GM21526 (cell line): ENCODE results near the gene CALML6.

Source experiments
- ATAC-seq: cut with Tn5 transposase; IDR thresholded peaks from one replicate; pipeline ENCODE4 v1.9.1; 2021; ENCODE audit warnings: moderate library complexity; ENCODE audit not compliant: unreplicated experiment, low FRiP score

CALML6 gene

GRCh38 chr1:1910033-1910465, 5.0 kb upstream of the CALML6 start:
- ATAC-seq = no peak

GRCh38 chr1:1910651-1911331, 4.3 kb upstream of the CALML6 start:
- no peak for ATAC-seq

GRCh38 chr1:1911350-1912041, 3.6 kb upstream of the CALML6 start:
- no peak for ATAC-seq

- ATAC-seq = no peak
These were observed 724 bp upstream of the CALML6 start for GRCh38 chr1:1914101-1914970.

GRCh38 chr1:1915911-1916840, 1.1 kb downstream of the CALML6 start:
- ATAC-seq = no peak

- ATAC-seq = no peak
These were observed 1.8 kb downstream of the CALML6 start for GRCh38 chr1:1916851-1917251.

- no peak for ATAC-seq
These were observed 2.4 kb downstream of the CALML6 start for GRCh38 chr1:1917304-1917976.

GRCh38 chr1:1917995-1918900, 3.2 kb downstream of the CALML6 start:
- ATAC-seq = peak; percentile 0

GRCh38 chr1:1918901-1919303, 3.8 kb downstream of the CALML6 start, which contains the start of gene TMEM52:
TSS of gene TMEM52 (minus strand) at chr1:1919279. CDS start at chr1:1919265, 14 bp downstream.
- ATAC-seq = peak; percentile 21

GRCh38 chr1:1919304-1920056, 4.4 kb downstream of the CALML6 start:
- peak; percentile 62 for ATAC-seq

GRCh38 chr1:1920057-1920607, 5.1 kb downstream of the CALML6 start:
- ATAC-seq = no peak

- no peak for ATAC-seq
These were observed 5.8 kb downstream of the CALML6 start for GRCh38 chr1:1920608-1921458.

- no peak for ATAC-seq
These were observed 6.4 kb downstream of the CALML6 start for GRCh38 chr1:1921459-1921862.

- no peak for ATAC-seq
These were observed 7.0 kb downstream of the CALML6 start for GRCh38 chr1:1921901-1922701.

GRCh38 chr1:1922702-1922955, 7.6 kb downstream of the CALML6 start:
- no peak for ATAC-seq
